IMR-90 (cell line): Measurements from ENCODE around the gene SOX30. TPM values are rescaled to one million over a fixed set of nuclear protein-coding genes. Genes with fewer than 3 reads are reported as not detected.

ENCODE experiments used
- ATAC-seq: fragments of 200-7000 bp; cut with Tn5 transposase; 2 replicates; pipeline ENCODE4 v1.9.1; 2020; ENCODE audit warnings: low read depth, mild to moderate bottlenecking, moderate library complexity
- BruUV-seq: library from RNA; stranded (reverse); fragments of 400-500 nt; replicated peaks from 2 replicates; lab custom pipeline; 2021; lab: Mats Ljungman, UMichigan
- CTCF ChIA-PET: fragments of 300-600 bp; formaldehyde crosslinking; extraction: SDS; loops from one replicate; lab custom pipeline; 2021; ENCODE audit warnings: antibody characterized with exemption; lab: Yijun Ruan, JAX
- POLR2A ChIA-PET: fragments of 300-600 bp; sonication (Branson Sonifier 250); formaldehyde crosslinking; loops from one replicate; lab custom pipeline; 2022; ENCODE audit warnings: antibody characterized with exemption; ENCODE audit not compliant: unreplicated experiment; lab: Charles Lee
- DNase-seq: peaks from one replicate; pipeline ENCODE4 v3.0.0; 2013
- H2AFZ ChIP-seq: replicated peaks from 2 replicates; pipeline ENCODE3; 2013; ENCODE audit warnings: low read length, mild to moderate bottlenecking; ENCODE audit not compliant: poor library complexity
- H2AK5ac ChIP-seq: 2 replicates; pipeline ENCODE4 v1.6.1; 2013; ENCODE audit warnings: low read depth, low read length, inconsistent platforms
- H2AK9ac ChIP-seq: replicated peaks from 2 replicates; pipeline ENCODE3; 2013; ENCODE audit warnings: mild to moderate bottlenecking, low read depth, low read length, moderate library complexity; ENCODE audit not compliant: poor library complexity
- H2BK120ac ChIP-seq: 2 replicates; pipeline ENCODE4 v1.6.1; 2013; ENCODE audit warnings: low read depth, low read length, inconsistent platforms
- H2BK15ac ChIP-seq: 3 replicates; pipeline ENCODE4 v1.6.1; 2013; ENCODE audit warnings: low read depth, low read length, inconsistent platforms
- H2BK20ac ChIP-seq: 2 replicates; pipeline ENCODE4 v1.6.1; 2013; ENCODE audit warnings: low read depth, mild to moderate bottlenecking, inconsistent platforms, low read length, moderate library complexity
- H2BK5ac ChIP-seq: 2 replicates; pipeline ENCODE4 v1.6.1; 2013; ENCODE audit warnings: mild to moderate bottlenecking, low read depth, low read length, inconsistent platforms; ENCODE audit not compliant: poor library complexity, severe bottlenecking
- H3K14ac ChIP-seq: replicated peaks from 2 replicates; pipeline ENCODE4 v1.6.1; 2013; ENCODE audit warnings: low read depth, low read length, inconsistent platforms
- H3K18ac ChIP-seq: 2 replicates; pipeline ENCODE4 v1.6.1; 2013; ENCODE audit warnings: low read depth, low read length, control low read depth
- H3K23ac ChIP-seq: 2 replicates; pipeline ENCODE4 v1.6.1; 2013; ENCODE audit warnings: low read depth, low read length, inconsistent platforms
- H3K27ac ChIP-seq: 2 replicates; pipeline ENCODE4 v1.5.1; 2013; ENCODE audit warnings: mild to moderate bottlenecking, control low read depth, low read length; ENCODE audit not compliant: insufficient read depth
- H3K27me3 ChIP-seq: 2 replicates; pipeline ENCODE4 v1.6.1; 2013; ENCODE audit warnings: low read length; ENCODE audit not compliant: control insufficient read depth, insufficient read depth
- H3K36me3 ChIP-seq: 2 replicates; pipeline ENCODE4 v1.6.1; 2013; ENCODE audit warnings: low read length, mixed read lengths; ENCODE audit not compliant: control insufficient read depth, insufficient read depth
- H3K4ac ChIP-seq: 2 replicates; pipeline ENCODE4 v1.6.1; 2013; ENCODE audit warnings: low read depth, low read length, inconsistent platforms
- H3K4me1 ChIP-seq: 2 replicates; pipeline ENCODE4 v1.6.1; 2013; ENCODE audit warnings: low read length, mixed read lengths; ENCODE audit not compliant: control insufficient read depth, insufficient read depth
- H3K4me2 ChIP-seq: 2 replicates; pipeline ENCODE4 v1.6.1; 2013; ENCODE audit warnings: low read depth, mild to moderate bottlenecking, control low read depth, low read length, moderate library complexity
- H3K4me3 ChIP-seq: 2 replicates; pipeline ENCODE4 v1.5.1; 2013; ENCODE audit warnings: low read depth, mild to moderate bottlenecking, control low read depth, low read length, moderate library complexity; ENCODE audit not compliant: insufficient read depth
- H3K56ac ChIP-seq: 2 replicates; pipeline ENCODE4 v1.6.1; 2013; ENCODE audit warnings: low read length, inconsistent platforms; ENCODE audit not compliant: insufficient read depth; ENCODE audit errors: extremely low read depth
- H3K79me1 ChIP-seq, 2 experiments: 2 replicates each; pipeline ENCODE4 v1.6.1; 2013; ENCODE audit warnings: low read length in 2 of 2, inconsistent platforms in 1 of 2, low read depth in 1 of 2
- H3K9ac ChIP-seq: 2 replicates; pipeline ENCODE4 v1.6.1; 2013; ENCODE audit warnings: low read depth, low read length, control low read depth
- H3K9me1 ChIP-seq: 2 replicates; pipeline ENCODE4 v1.6.1; 2013; ENCODE audit warnings: low read length, inconsistent platforms; ENCODE audit not compliant: insufficient read depth
- H3K9me3 ChIP-seq: 2 replicates; pipeline ENCODE4 v1.6.1; 2013; ENCODE audit warnings: low read length; ENCODE audit not compliant: control insufficient read depth, insufficient read depth
- H4K20me1 ChIP-seq: 2 replicates; pipeline ENCODE4 v1.6.1; 2013; ENCODE audit warnings: low read length, inconsistent platforms; ENCODE audit not compliant: insufficient read depth
- H4K5ac ChIP-seq: 2 replicates; pipeline ENCODE4 v1.6.1; 2013; ENCODE audit warnings: mild to moderate bottlenecking, low read depth, low read length, control low read depth
- H4K8ac ChIP-seq, 2 experiments: 2 replicates each; pipeline ENCODE4 v1.6.1; 2013; ENCODE audit warnings: low read depth in 2 of 2, low read length in 2 of 2, control low read depth in 1 of 2, inconsistent platforms in 1 of 2
- H4K91ac ChIP-seq: 2 replicates; pipeline ENCODE4 v1.6.1; 2013; ENCODE audit warnings: low read depth, low read length, inconsistent platforms; ENCODE audit not compliant: insufficient read depth
- BHLHE40 ChIP-seq: fragments of 150-350 bp; IDR thresholded peaks from 2 replicates; pipeline ENCODE4 v1.6.1; 2016; ENCODE audit warnings: mild to moderate bottlenecking, low read depth, low read length
- CEBPB ChIP-seq: IDR thresholded peaks from 2 replicates; pipeline ENCODE4 v1.6.1; 2012; ENCODE audit warnings: low read depth, low read length, improper control_type of control experiment
- CHD1 ChIP-seq: IDR thresholded peaks from 2 replicates; pipeline ENCODE4 v1.6.1; 2012; ENCODE audit warnings: low read depth, low read length, improper control_type of control experiment
- FOS ChIP-seq: fragments of 150-350 bp; IDR thresholded peaks from 2 replicates; pipeline ENCODE4 v1.6.1; 2016; ENCODE audit warnings: low read depth, low read length
- MAFK ChIP-seq: IDR thresholded peaks from 2 replicates; pipeline ENCODE4 v1.6.1; 2012; ENCODE audit warnings: low read depth, low read length, improper control_type of control experiment
- MAZ ChIP-seq: IDR thresholded peaks from 2 replicates; pipeline ENCODE4 v1.6.1; 2012; ENCODE audit warnings: low read depth, mild to moderate bottlenecking, low read length, improper control_type of control experiment, moderate library complexity, borderline replicate concordance
- MXI1 ChIP-seq: IDR thresholded peaks from 2 replicates; pipeline ENCODE4 v1.6.1; 2012; ENCODE audit warnings: low read depth, mild to moderate bottlenecking, low read length, moderate library complexity, borderline replicate concordance
- NFE2L2 ChIP-seq: fragments of 150-350 bp; IDR thresholded peaks from 2 replicates; pipeline ENCODE4 v1.6.1; 2016; ENCODE audit warnings: low read depth, mild to moderate bottlenecking, low read length
- POLR2A ChIP-seq: IDR thresholded peaks from 2 replicates; pipeline ENCODE4 v1.6.1; 2012; ENCODE audit warnings: mild to moderate bottlenecking, low read depth, low read length
- RAD21 ChIP-seq: IDR thresholded peaks from 2 replicates; pipeline ENCODE4 v1.6.1; 2012; ENCODE audit warnings: low read length, improper control_type of control experiment
- RCOR1 ChIP-seq: IDR thresholded peaks from 2 replicates; pipeline ENCODE4 v1.6.1; 2012; ENCODE audit warnings: mild to moderate bottlenecking, low read length, improper control_type of control experiment; ENCODE audit not compliant: insufficient replicate concordance
- RFX5 ChIP-seq: IDR thresholded peaks from 2 replicates; pipeline ENCODE4 v1.8.0; 2012; ENCODE audit warnings: low read depth, mild to moderate bottlenecking, low read length, moderate library complexity
- SMC3 ChIP-seq: fragments of 150-350 bp; IDR thresholded peaks from 2 replicates; pipeline ENCODE4 v1.6.1; 2016; ENCODE audit warnings: low read depth, mild to moderate bottlenecking, antibody characterized with exemption, low read length, moderate library complexity
- WGBS, 2 experiments: methylation state at CpG; one replicate each; pipeline versions ENCODE4 v1.1.5 to v1.1.7; 2013; ENCODE audit warnings: missing lambda C conversion rate in 2 of 2; ENCODE audit not compliant: insufficient read length in 1 of 2; ENCODE audit errors: extremely low coverage in 2 of 2; 5-methylcytosine and 5-hydroxymethylcytosine counted together
- dilution Hi-C: fragments of 300-500 bp; cut with HindIII; formaldehyde crosslinking; loops from one replicate; pipeline ENCODE4 v1.14.3; 2018; ENCODE audit warnings: low sequenced_read_pairs; ENCODE audit not compliant: unreplicated experiment
- in situ Hi-C: fragments of 300-500 bp; cut with MboI; formaldehyde crosslinking; loops from 3 replicates; pipeline ENCODE4 v1.14.3; 2019; ENCODE audit warnings: low sequenced_read_pairs, inconsistent platforms, mixed read lengths
- intact Hi-C: fragments of 100-400 bp; cut with micrococcal nuclease; formaldehyde crosslinking; loops from 2 replicates; pipeline ENCODE4 v1.10.0; 2022
- polyA plus RNA-seq, 3 experiments: library from polyadenylated mRNA; depleted of rRNA; stranded (reverse); fragments of >200 nt; gene quantifications; 2 replicates each; pipeline ENCODE4 v1.2.3, GENCODE V29; 2012; ENCODE audit warnings: low replicate concordance in 1 of 3
- total RNA-seq: library from RNA; depleted of rRNA; stranded (reverse); fragments of >200 nt; gene quantifications from 2 replicates; pipeline ENCODE4 v1.2.3, GENCODE V29; 2012
- TF ChIP-seq, protein P1 (sequence below): conservative IDR thresholded peaks from 2 replicates; pipeline ENCODE4 v1.5.1; 2012; ENCODE audit warnings: mild to moderate bottlenecking, low read depth, low read length, improper control_type of control experiment
- TF ChIP-seq, protein P2 (sequence below): fragments of 150-350 bp; IDR thresholded peaks from 2 replicates; pipeline ENCODE4 v1.6.1; 2017; ENCODE audit warnings: mild to moderate bottlenecking, antibody characterized with exemption, low read length, low read depth
- TF ChIP-seq, protein P3 (sequence below): fragments of 150-350 bp; IDR thresholded peaks from 2 replicates; pipeline ENCODE4 v1.6.1; 2016; ENCODE audit warnings: low read depth, mild to moderate bottlenecking, low read length, moderate library complexity, borderline replicate concordance

SOX30 gene
- total and polyA plus RNA-seq, 2 of the 4 experiments (the other 2 are of a cell fraction), result not detected

DNA sequence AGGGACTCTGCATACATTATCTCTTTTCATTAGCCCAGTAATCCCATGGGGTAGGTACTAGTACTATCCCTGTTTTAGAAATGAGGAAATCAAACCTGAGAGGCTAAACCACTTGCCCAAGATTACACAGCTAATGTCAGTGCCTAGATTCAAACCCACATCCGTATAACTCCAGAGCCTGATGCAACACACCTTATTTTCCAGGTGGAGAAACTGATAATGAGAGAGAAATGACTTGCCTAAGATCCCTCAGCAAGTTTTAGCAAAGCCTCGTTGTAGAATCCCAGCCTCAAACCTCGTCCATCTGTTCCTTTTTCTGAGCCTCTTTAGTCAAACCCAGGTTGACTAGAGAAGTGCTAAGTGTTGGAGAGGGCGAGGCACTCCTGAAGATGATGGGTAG is 75.6 kb downstream of the SOX30 start:
- no peaks in the 10 kb centered on the region for H3K27me3 ChIP-seq
- H2BK5ac ChIP-seq, result no peak overlapping the region
- H3K14ac ChIP-seq, result 0 out of 2 replicates have a peak overlapping the region, but pooled peaks have one; percentile 18
- no peak for DNase-seq
- H2BK120ac ChIP-seq, result peak overlapping the region; percentile 85
- no peak for ATAC-seq
- WGBS, 2 experiments, result 100% methylated on average over 1 of the region's 4 CpGs; no CpG with 5 or more reads in 1 of the 2 experiments
- peak overlapping the region; percentile 89; the same call in 1 of the 2 replicates for H2BK20ac ChIP-seq
- 0 out of 2 replicates have a peak overlapping the region, but pooled peaks have one; percentile 54 for H3K23ac ChIP-seq
- TF ChIP-seq CHD1, result no peak
- TF ChIP-seq, protein P1, sequence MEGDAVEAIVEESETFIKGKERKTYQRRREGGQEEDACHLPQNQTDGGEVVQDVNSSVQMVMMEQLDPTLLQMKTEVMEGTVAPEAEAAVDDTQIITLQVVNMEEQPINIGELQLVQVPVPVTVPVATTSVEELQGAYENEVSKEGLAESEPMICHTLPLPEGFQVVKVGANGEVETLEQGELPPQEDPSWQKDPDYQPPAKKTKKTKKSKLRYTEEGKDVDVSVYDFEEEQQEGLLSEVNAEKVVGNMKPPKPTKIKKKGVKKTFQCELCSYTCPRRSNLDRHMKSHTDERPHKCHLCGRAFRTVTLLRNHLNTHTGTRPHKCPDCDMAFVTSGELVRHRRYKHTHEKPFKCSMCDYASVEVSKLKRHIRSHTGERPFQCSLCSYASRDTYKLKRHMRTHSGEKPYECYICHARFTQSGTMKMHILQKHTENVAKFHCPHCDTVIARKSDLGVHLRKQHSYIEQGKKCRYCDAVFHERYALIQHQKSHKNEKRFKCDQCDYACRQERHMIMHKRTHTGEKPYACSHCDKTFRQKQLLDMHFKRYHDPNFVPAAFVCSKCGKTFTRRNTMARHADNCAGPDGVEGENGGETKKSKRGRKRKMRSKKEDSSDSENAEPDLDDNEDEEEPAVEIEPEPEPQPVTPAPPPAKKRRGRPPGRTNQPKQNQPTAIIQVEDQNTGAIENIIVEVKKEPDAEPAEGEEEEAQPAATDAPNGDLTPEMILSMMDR, result no peak
- no peak for TF ChIP-seq RAD21
- no peak for TF ChIP-seq CEBPB
- TF ChIP-seq FOS, result no peak
- TF ChIP-seq, protein P2, sequence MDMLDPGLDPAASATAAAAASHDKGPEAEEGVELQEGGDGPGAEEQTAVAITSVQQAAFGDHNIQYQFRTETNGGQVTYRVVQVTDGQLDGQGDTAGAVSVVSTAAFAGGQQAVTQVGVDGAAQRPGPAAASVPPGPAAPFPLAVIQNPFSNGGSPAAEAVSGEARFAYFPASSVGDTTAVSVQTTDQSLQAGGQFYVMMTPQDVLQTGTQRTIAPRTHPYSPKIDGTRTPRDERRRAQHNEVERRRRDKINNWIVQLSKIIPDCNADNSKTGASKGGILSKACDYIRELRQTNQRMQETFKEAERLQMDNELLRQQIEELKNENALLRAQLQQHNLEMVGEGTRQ, result no peak
- no peak for TF ChIP-seq NFE2L2
- TF ChIP-seq, protein P3, sequence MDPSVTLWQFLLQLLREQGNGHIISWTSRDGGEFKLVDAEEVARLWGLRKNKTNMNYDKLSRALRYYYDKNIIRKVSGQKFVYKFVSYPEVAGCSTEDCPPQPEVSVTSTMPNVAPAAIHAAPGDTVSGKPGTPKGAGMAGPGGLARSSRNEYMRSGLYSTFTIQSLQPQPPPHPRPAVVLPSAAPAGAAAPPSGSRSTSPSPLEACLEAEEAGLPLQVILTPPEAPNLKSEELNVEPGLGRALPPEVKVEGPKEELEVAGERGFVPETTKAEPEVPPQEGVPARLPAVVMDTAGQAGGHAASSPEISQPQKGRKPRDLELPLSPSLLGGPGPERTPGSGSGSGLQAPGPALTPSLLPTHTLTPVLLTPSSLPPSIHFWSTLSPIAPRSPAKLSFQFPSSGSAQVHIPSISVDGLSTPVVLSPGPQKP, result no peak
- no peak for TF ChIP-seq RFX5
- TF ChIP-seq MAZ, result no peak
- TF ChIP-seq POLR2A, result no peak
- TF ChIP-seq MAFK, result no peak
- TF ChIP-seq RCOR1, result no peak
- TF ChIP-seq BHLHE40, result no peak
- TF ChIP-seq MXI1, result no peak
- no peak for TF ChIP-seq SMC3
- ChIA-PET CTCF (no interaction called here), POLR2A (no interaction called here)
- BruUV-seq, result no TSS peak
- peak overlapping the region; percentile 58; the same call in 1 of the 2 replicates for H3K9ac ChIP-seq
- intact Hi-C loops, result loop anchor here (5.0 kb wide), 2 partner anchors 91 to 99 kb away; no protein-coding TSS in a partner anchor
- H3K4me1 ChIP-seq, result peaks cover 6% of the 10 kb centered on the region
- peak overlapping the region; percentile 10 to 13; a peak in 2 of 4 replicates for H4K8ac ChIP-seq
- peaks cover 0 to 26% of the 10 kb centered on the region in 2 experiments; a peak in 2 of 4 replicates for H3K79me1 ChIP-seq
- peak overlapping the region; percentile 86; the same call in 2 of the 3 replicates for H2BK15ac ChIP-seq
- no peak overlapping the region for H2AFZ ChIP-seq
- no peaks in the 10 kb centered on the region for H3K36me3 ChIP-seq
- dilution Hi-C loops, result no loop called here
- H4K20me1 ChIP-seq, result no peaks in the 10 kb centered on the region; the same call in 1 of the 2 replicates
- H3K18ac ChIP-seq, result peak overlapping the region; percentile 20; the same call in 1 of the 2 replicates
- H2AK5ac ChIP-seq, result peak overlapping the region; percentile 47
- no peak overlapping the region for H2AK9ac ChIP-seq
- H4K5ac ChIP-seq, result peak overlapping the region; percentile 40; the same call in 1 of the 2 replicates
- H3K4ac ChIP-seq, result peak overlapping the region; percentile 72
- peaks cover 7% of the 10 kb centered on the region; the same call in 1 of the 2 replicates for H3K9me1 ChIP-seq
- H3K9me3 ChIP-seq, result no peaks in the 10 kb centered on the region
- no peak overlapping the region for H3K27ac ChIP-seq
- no peak overlapping the region for H3K4me2 ChIP-seq
- no peak overlapping the region for H3K4me3 ChIP-seq
- no peak overlapping the region for H3K56ac ChIP-seq
- in situ Hi-C loops, result no loop called here
- H4K91ac ChIP-seq, result peak overlapping the region; percentile 73
